KOPT-K1 (cell line): ENCODE data around the gene LMNTD2.
"Not testable (repeated sequence)": the region's sequence is repeated elsewhere in the genome, so short reads cannot be mapped to it uniquely, and the experiment has no call there.

ENCODE experiments used
- H3K27ac ChIP-seq: fragments of 200-600 bp; sonication (generic); 2 replicates; pipeline ENCODE4 v1.5.1; 2016; ENCODE audit warnings: antibody characterized with exemption, mild to moderate bottlenecking, low read depth, low read length; ENCODE audit not compliant: poor library complexity, severe bottlenecking
- H3K36me3 ChIP-seq: fragments of 200-600 bp; sonication (generic); 2 replicates; pipeline ENCODE4 v1.5.1; 2017; ENCODE audit warnings: antibody characterized with exemption, mild to moderate bottlenecking, low read length, moderate library complexity; ENCODE audit not compliant: insufficient read depth
- H3K9me3 ChIP-seq: fragments of 200-600 bp; sonication (generic); 2 replicates; pipeline ENCODE4 v1.5.1; 2017; ENCODE audit warnings: antibody characterized with exemption, low read length, mild to moderate bottlenecking; ENCODE audit not compliant: insufficient read depth, poor library complexity, severe bottlenecking

The LMNTD2 gene

DNA sequence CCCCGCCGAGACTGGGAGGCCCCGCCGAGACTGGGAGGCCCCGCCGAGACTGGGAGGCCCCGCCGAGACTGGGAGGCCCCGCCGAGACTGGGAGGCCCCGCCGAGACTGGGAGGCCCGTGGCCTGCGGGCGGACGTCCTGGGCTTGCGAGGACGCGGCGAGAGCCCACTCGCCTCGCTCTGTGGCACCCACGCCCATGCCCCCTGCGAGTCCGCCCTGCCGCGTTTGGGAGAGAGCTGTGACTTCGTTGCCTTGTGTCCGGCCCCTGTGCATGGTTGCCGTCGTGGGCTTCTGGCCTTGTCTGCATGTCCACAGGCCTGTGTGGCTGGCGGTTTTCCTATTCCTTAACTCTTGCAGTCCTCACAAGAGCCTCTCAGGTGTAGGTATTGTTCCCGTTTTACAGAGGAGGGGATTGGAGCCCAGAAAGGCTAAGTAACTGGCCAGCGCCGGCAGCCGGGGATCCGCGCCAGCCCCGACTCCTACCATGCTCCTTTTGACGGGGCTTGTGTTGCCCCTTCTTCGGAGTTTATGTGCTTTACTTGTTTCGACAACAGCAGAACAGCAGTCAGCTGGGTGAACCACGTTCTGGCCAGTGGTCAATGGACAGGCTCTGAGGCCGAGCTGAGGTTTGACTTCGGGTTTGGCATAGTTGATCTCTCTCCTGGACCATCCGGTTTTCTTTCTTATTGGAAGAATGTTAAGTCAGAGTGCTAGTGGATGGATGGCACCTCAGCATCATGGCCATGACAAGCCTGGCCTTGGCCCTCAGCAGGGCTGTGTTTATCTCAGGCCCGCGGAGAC lies 16.5 kb upstream of the LMNTD2 start:
- H3K36me3 ChIP-seq: peaks cover 26% of the 10 kb centered on the region
- H3K9me3 ChIP-seq: no peaks in the 10 kb centered on the region
- H3K27ac ChIP-seq: peak overlapping the region; percentile 97

DNA sequence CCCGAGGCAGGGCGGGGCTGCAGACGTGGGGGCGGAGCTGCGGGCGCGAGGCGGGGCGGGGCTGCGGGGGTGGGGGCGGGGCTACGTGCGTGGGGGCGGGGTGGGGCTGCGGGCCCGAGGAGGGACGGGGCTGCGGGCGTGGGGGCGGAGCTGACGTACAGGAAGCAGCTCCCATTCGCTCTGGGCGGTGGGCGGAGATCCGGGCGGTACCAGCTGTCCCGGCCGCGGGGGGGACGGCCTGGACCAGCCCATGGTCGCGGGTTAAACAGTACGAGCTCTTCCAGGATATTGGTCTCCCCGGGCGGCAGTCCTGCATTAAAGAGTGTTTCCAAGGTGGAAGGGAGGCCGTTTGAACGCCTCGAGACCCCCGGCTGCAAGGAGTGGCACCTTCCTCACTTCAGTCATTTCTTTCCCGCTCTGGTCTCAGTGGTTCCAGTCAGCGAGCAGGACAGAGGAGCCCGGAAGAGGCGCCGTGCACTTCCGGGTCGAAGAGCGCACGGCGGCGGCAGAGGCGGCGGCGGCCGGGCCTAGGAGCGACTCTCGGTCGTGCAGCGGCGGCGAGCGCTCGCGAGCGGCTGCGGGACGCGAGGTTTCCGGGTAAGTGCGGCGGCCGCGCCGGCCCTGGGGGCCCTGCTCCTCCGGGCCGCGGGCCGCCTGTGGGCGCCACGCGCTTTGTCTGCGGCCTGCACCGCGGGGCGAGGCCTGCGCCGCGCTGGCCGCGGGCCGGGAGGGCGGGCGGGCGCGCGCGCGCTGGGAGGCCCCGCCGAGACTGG lies 15.6 kb upstream of the LMNTD2 start, which contains the start of gene PHRF1:
Gene PHRF1 (plus strand): TSS at position 475 of the 773 bp plus-strand sequence. CDS start 5,043 bp downstream, outside the sequence.
- no peaks in the 10 kb centered on the region for H3K9me3 ChIP-seq
- peaks cover 17% of the 10 kb centered on the region; the same call in 1 of the 2 replicates for H3K36me3 ChIP-seq
- H3K27ac ChIP-seq: peak within 1 kb of the TSS; percentile 97

DNA sequence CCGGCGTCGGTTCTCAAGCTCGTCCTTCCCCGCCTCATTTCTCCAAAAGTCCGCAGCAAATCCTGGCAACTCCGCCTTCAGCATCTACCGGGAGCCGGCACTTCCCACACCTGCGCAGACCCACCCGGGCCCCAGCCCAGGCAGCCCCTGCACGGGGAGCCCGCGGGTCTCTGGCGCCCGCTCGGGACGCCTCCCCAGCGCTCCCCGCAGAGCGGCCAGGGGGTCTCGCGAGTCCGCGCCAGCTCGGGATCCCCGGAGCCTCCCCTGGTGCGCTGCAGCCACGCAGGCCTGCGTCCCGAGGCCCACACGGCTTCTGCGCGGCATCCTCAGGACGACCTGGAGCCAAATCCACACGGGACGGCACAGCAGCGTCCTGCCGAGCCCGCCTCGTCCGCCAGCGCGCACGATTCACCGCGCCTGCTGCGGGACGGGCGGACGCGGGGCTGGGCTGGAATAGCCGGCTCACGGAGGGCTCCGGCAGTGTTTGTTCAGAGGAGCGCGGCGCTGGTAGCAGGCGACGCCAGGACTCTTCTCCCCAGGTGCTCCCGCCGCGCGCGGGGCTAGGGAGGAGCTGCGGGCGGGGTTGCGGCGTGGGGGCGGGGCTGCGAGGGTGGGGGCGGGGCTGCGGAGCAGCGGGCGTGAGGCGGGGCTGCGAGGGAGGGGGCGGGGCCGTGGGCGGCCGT lies 14.9 kb upstream of the LMNTD2 start:
- Histone ChIP-seq H3K36me3 (peaks cover 15% of the 10 kb centered on the region; the same call in 1 of the 2 replicates), H3K9me3 (no peaks in the 10 kb centered on the region), H3K27ac (peak overlapping the region; percentile 35)

DNA sequence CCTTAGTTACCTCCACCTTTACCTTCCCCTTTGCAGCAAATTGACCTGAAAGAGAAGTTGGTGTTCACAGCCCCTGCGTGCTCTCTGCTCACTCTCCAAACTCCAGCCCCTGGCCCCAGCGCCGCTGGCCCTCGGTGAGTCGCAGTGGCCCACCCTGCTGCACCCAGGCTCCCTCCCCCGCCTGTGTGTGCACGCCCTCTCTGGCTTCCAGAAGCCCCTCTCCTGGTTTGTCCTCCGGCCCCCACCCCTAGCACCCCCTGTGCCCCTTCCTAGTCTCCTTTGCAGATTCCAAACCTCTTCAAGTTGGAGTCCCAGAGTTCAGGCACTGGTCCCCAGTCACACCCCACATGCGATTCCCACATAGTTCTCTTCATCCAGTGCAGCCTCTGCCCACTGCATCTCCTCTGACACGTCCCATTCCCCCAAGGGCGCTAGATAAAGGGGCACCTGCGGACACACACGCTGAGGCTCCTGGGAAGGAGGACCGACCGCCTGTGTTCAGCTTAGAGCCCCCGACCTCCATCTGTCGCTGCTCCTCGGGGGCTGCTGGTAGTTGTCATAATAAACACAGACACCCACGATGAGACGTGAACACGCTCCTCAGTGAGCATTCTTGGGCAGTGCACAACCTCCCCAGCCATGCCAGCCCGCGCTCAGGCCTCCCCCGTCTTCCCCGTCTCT lies 14.2 kb upstream of the LMNTD2 start:
- peaks cover 10% of the 10 kb centered on the region; the same call in 1 of the 2 replicates for H3K36me3 ChIP-seq
- no peak overlapping the region for H3K27ac ChIP-seq
- no peaks in the 10 kb centered on the region for H3K9me3 ChIP-seq

DNA sequence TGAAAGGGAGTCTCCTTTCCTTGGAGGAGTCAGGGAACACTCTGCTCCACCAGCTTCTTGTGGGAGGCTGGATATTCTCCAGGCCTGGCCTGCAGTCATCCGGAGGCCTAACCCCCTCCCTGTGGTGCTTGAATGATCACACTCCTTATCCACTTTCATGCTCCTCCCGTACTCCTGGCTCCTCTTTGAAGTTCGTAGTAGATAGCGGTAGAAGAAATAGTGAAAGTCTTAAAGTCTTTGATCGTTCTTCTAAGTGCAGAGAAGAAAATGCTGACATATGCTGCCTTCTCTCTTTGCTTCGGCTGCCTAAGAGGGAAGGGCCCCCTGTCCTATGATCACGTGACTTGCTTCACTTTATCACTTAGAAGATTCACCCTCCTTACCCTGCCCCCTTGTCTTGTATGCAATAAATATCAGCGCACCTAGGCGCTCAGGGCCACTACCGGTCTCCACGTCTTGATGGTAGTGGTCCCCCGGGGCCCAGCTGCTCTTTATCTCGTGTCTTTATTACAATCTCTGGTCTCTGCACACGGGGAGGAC lies 13.6 kb upstream of the LMNTD2 start:
- not testable (repeated sequence) for H3K27ac ChIP-seq, H3K9me3 ChIP-seq, H3K36me3 ChIP-seq

DNA sequence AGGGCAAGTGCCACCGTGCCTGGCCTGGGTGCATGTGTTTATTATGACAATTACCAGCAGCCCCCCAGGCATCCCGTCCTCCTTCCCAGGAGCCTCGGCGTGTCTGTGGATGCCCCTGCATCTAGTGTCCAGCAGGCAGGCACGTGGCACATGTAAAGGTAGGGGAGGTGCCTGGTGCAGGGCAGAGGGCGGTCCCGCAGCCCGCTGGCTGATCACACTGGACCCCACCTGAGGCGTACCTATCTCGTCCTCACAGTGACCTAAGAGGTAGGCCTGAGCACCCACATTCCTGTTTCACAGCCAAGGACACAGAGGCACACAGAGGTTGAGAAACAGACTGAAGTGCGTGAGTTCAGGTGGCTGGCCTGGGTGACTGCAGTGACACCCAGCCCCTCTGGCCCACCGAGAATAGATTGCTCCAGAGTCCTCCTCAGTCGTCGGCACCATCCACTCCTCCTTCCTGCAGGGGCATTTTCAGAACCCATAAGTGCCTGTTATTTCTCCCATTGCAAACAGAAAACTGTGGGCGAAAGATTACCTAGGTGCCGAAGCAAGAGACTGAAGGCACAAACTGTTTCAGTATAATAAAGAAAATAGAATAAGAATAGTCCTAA lies 12.7 kb upstream of the LMNTD2 start:
- Histone ChIP-seq H3K36me3 (no peaks in the 10 kb centered on the region), H3K27ac (no peak overlapping the region), H3K9me3 (no peaks in the 10 kb centered on the region)

DNA sequence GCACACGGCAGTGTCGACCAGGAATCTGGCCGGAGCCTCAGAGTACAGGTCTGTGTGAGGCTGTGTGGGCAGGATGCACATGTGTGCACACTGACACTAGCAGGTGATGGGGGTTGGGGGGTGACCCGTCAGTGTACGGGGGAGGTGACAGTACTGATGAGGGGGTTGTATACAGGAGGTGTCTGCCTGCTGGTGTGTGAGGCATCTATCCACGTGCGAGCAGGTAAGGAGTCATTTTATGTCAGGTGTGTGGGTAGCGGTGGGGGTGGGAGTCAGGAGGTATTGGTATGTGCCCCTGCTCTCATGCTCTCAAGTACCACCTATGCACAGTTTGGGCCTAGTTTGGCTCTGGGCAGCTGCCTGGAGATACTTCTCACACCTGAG lies 11.3 kb upstream of the LMNTD2 start:
- Histone ChIP-seq H3K36me3 (no peaks in the 10 kb centered on the region), H3K9me3 (no peaks in the 10 kb centered on the region), H3K27ac (no peak overlapping the region)

DNA sequence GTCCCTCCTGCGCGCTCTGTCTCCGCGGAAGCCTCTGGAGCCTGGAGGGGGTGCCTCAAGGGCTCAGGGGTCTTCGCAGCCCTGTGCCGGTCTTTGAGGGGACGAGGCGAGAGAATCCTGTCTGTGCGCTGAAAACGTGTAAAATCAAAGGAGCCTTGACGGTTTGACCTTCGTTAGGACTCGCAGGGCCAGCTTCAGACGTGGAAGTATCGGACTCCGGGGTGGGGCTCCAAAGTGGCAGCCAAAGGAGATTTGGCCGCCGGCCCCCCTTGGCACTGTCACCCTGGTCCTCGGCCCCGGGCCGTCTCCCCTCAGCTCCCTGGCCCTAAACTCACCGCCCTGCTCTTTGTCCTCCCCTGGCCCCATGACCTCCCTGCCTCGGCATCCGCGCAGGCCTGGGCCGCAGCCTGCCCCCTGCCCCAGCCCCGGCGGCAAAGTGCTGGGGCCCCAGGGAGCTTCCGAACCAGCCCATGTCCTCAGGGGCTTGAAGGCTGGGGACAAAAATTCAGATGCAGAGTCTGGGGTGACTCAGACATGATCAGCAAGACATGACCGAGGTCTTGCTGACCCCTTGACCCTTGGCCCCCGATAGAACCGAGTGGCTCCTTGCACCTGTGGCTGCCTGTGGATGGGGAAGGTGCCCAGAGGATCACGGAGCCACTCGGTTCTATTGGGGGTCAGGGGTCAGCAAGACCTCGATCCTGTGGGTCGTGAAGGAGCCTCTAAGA lies 8.8 kb upstream of the LMNTD2 start:
- Histone ChIP-seq H3K27ac (peak overlapping the region; percentile 79), H3K36me3 (peaks cover 5% of the 10 kb centered on the region; the same call in 1 of the 2 replicates), H3K9me3 (no peaks in the 10 kb centered on the region)

DNA sequence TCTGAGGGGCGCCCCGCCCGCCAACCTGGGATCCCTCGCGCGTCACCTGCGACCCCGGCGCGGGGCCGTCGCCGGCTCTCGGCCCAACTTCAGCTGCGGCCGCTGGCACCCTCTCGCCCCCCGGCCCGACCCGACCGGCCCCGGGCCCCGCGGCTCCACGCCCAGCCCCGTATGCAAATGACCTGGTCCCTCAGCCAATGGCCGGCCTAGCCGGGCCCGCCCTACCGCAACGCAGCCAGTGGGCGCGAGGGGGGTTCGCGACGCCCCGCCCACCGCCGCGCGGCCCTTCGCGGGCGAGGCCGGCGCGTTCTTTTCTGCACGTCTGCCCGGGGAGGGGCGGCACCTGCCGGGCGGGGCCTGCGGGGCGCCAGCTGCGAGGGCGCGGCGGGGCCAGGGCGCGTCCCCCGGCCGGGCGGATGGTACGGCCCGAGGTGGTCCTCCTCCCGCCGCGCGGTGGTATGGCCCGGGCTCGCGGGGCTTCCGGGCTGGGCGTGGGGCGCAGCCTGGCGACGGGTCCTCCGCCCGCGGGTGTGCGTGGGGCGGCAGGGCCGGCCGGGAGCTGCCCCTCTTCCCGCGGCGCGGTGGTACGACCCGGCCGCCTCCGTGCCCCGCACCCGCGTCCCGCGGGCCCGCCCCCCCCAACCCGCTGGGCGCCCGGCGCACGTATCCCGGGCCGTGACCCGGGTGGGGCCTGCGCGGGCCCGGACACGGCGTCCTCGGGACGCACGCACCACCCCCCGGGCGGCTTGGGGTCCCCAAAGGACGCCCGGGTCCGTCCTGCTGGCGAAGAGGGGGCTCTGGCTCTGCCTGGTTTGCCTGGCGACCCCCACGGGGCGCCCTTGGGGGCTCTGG lies 8.0 kb upstream of the LMNTD2 start:
- peak overlapping the region; percentile 79 for H3K27ac ChIP-seq
- H3K9me3 ChIP-seq: no peaks in the 10 kb centered on the region
- peaks cover 5% of the 10 kb centered on the region; the same call in 1 of the 2 replicates for H3K36me3 ChIP-seq

DNA sequence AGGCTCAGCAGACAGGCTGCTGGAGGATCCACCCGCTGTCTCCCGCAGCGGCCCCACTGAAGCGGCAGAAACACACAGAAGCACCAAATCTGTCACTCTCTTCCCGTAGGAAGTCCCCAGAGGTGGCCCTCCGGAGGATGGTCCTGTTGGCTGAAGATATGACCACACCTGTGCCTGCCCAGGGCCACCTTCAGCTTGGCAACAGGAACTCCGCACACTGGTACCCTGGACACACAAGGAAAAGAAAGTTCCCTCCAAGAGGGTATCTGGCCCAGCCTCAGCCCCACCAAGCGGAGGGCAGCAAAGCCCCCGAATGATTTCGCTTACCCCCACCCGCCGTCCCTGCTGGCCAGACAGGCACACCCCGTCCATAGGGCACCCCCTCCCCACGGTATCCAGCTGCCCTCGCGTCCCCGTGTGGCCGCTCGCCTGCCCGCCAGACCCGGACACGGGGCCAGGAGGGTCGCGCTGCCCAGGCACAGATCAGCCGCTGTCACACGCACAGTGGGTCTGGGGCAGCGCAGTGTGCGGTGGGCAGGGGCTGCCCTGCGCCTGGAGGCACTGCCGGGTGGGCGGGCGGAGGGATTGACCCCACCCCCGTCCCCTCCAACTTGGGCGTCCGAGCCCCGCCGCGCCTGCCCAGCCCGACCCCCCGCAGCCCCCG lies 7.2 kb upstream of the LMNTD2 start:
- H3K36me3 ChIP-seq: peaks cover 5% of the 10 kb centered on the region; the same call in 1 of the 2 replicates
- peak overlapping the region; percentile 79 for H3K27ac ChIP-seq

DNA sequence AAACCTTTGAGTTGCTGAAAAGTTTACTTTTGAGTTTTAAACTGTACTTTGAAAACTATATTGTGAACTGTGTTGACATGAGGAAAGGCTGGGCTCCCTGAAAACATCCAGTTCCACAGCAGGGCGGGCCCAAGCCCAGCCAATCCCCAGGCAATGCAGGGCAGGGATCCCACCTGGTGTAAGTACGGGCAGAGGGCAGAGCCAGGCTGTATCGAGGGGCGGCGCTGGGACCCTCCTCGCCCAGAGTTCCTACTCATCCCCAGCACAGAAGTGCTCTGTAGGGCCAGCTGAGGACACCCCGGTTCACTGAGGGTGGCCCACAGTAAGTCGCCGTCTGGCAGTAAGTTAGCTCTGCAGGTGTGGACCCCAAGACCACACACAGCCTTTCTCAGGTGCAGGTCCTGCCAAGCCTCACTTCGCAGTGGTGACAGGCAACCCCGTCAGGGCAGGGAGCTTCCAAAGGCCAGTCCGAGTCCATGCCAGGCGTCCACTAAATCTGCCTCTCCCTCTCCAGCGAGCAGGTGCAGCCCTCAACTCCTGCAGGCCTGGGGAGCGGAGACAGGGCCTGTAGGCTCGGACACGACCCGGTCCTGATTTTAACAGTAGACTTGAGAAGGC lies 6.6 kb upstream of the LMNTD2 start:
- H3K27ac ChIP-seq: peak overlapping the region; percentile 79
- no peaks in the 10 kb centered on the region for H3K9me3 ChIP-seq
- H3K36me3 ChIP-seq: peaks cover 5% of the 10 kb centered on the region; the same call in 1 of the 2 replicates

More for the DNA sequence above, 7.2 kb upstream of the LMNTD2 start:
- H3K9me3 ChIP-seq: no peaks in the 10 kb centered on the region

DNA sequence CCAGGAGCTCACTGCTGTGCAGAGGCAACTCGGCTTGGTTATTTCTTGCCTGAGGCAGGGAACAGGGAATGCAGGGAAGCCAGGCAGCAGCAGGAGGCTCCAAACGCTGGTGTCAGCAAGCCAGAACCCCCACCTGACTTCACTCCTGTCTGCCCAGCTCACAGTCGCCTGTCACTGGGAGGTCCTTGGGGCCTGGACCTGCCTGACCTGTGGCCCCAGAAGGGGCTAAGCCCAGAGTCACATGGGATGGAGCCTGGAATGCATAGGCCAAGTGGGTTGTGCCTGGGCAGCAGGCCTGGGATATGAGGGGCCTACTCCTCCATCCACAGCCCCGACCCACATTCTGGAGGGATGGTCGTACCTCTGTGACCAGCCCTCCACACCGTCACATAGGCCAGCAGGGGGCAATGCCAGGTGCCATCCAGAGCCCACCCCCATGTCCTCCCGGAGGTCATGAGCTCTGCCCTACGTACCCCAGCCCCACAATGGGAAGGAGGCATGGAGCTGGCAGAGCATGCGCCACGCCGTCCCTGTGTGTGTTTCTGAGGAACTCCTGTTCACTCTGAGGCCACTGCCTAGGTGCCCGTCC lies 5.5 kb upstream of the LMNTD2 start:
- no peak overlapping the region for H3K27ac ChIP-seq
- no peaks in the 10 kb centered on the region for H3K9me3 ChIP-seq

More for the DNA sequence above, 5.5 kb upstream of the LMNTD2 start:
- peaks cover 5% of the 10 kb centered on the region; the same call in 1 of the 2 replicates for H3K36me3 ChIP-seq
